Stomach (tissue), 4 donors: Measurements from ENCODE around the gene HPCAL4.

Source experiments
- POLR2AphosphoS5 ChIP-seq, 3 donors: sonication (generic); formaldehyde crosslinking; IDR thresholded peaks; one replicate each; pipeline ENCODE4 v1.6.1; 2016; ENCODE audit warnings: antibody characterized with exemption in 3 of 3
- TF ChIP-seq, protein P1 (sequence below), 7 experiments: fragments of 450-650 bp in 4 of 7; fragments of 200-600 bp in 3 of 7; sonication (generic) in 3 of 7; IDR thresholded peaks; one replicate each; pipeline ENCODE4 v1.5.1; 2016 to 2019; ENCODE audit warnings: antibody characterized with exemption in 7 of 7, control low read depth in 2 of 7, mild to moderate bottlenecking in 1 of 7

- TF ChIP-seq, protein P1, sequence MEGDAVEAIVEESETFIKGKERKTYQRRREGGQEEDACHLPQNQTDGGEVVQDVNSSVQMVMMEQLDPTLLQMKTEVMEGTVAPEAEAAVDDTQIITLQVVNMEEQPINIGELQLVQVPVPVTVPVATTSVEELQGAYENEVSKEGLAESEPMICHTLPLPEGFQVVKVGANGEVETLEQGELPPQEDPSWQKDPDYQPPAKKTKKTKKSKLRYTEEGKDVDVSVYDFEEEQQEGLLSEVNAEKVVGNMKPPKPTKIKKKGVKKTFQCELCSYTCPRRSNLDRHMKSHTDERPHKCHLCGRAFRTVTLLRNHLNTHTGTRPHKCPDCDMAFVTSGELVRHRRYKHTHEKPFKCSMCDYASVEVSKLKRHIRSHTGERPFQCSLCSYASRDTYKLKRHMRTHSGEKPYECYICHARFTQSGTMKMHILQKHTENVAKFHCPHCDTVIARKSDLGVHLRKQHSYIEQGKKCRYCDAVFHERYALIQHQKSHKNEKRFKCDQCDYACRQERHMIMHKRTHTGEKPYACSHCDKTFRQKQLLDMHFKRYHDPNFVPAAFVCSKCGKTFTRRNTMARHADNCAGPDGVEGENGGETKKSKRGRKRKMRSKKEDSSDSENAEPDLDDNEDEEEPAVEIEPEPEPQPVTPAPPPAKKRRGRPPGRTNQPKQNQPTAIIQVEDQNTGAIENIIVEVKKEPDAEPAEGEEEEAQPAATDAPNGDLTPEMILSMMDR (IDR thresholded peaks at IDR 0.05): no peak
- TF ChIP-seq POLR2AphosphoS5 (IDR thresholded peaks at IDR 0.05): no peak
These were observed 24.5 kb downstream of the HPCAL4 start for GRCh38 chr1:39666772-39667171.
